GM21367 (cell line): Measurements from ENCODE around the gene PKP4.
"Not testable (repeated sequence)": the region's sequence is repeated elsewhere in the genome, so short reads cannot be mapped to it uniquely, and the experiment has no call there.

Experiments used
- ATAC-seq: cut with Tn5 transposase; IDR thresholded peaks from one replicate; pipeline ENCODE4 v1.9.1; 2021; ENCODE audit not compliant: unreplicated experiment

The PKP4 gene

GRCh38 chr2:158671360-158672245, 214.9 kb downstream of the PKP4 start:
- ATAC-seq = no peak

GRCh38 chr2:158676295-158676694, 219.5 kb downstream of the PKP4 start:
- ATAC-seq = no peak

GRCh38 chr2:158676696-158677095, 219.9 kb downstream of the PKP4 start:
- no peak for ATAC-seq

- no peak for ATAC-seq
Observed at GRCh38 chr2:158677542-158677941, 220.8 kb downstream of the PKP4 start.

GRCh38 chr2:158681816-158682215, 225.1 kb downstream of the PKP4 start:
- ATAC-seq = no peak

GRCh38 chr2:158685646-158686045, 228.9 kb downstream of the PKP4 start:
- ATAC-seq = no peak

GRCh38 chr2:158686210-158686691, 229.5 kb downstream of the PKP4 start:
- no peak for ATAC-seq

- ATAC-seq = no peak
Observed at GRCh38 chr2:158687315-158687714, 230.6 kb downstream of the PKP4 start.

- no peak for ATAC-seq
Observed at GRCh38 chr2:158688721-158689120, 232.0 kb downstream of the PKP4 start.

GRCh38 chr2:158689391-158689790, 232.6 kb downstream of the PKP4 start:
- ATAC-seq = no peak

- no peak for ATAC-seq
Observed at GRCh38 chr2:158690823-158691222, 234.1 kb downstream of the PKP4 start.

- ATAC-seq = no peak
Observed at GRCh38 chr2:158691619-158692018, 234.9 kb downstream of the PKP4 start.

- ATAC-seq = no peak
Observed at GRCh38 chr2:158692372-158693103, 235.8 kb downstream of the PKP4 start.

GRCh38 chr2:158693476-158693875, 236.7 kb downstream of the PKP4 start:
- ATAC-seq = no peak

- ATAC-seq = no peak
Observed at GRCh38 chr2:158695305-158695704, 238.6 kb downstream of the PKP4 start.

- ATAC-seq = not testable (repeated sequence)
Observed at GRCh38 chr2:158695744-158696143, 239.0 kb downstream of the PKP4 start.

GRCh38 chr2:158699323-158699722, 242.6 kb downstream of the PKP4 start:
- ATAC-seq = no peak

GRCh38 chr2:158701101-158701500, 244.3 kb downstream of the PKP4 start:
- no peak for ATAC-seq

- no peak for ATAC-seq
Observed at GRCh38 chr2:158702740-158703139, 246.0 kb downstream of the PKP4 start.

GRCh38 chr2:158704724-158705465, 248.1 kb downstream of the PKP4 start:
- ATAC-seq = not testable (repeated sequence)

GRCh38 chr2:158712791-158713522, 256.2 kb downstream of the PKP4 start:
- ATAC-seq = no peak
